IPS-NIHi7 (cell line): ENCODE measurements around the gene IGSF3.

Experiments
- DNase-seq: peaks from one replicate; pipeline ENCODE4 v3.0.0; 2012; ENCODE audit warnings: mixed read lengths; ENCODE audit errors: extremely low spot score

The IGSF3 gene

GRCh38 chr1:116686723-116687352, 19.3 kb upstream of the IGSF3 start:
- DNase-seq = no peak

DNA sequence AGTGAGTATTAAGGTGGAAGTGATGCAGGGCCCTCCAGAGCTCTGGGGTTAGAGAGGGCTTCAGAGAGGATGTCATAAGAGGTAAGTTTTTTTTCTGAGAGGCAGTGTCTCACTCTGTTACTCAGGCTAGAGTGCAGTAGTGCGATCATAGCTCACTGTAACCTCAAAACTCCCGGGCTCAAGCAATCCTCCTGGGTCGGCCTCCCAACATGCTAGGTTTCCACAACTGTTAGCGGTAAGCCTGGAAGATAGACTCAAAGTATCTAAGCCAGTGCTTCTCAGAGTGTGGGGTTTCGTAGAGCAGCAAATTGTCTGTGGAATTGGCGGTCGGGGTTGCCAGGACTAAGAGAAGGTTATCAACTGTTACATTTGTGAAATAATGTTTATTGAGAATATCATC, 18.6 kb upstream of the IGSF3 start:
- DNase-seq = no peak

- DNase-seq = no peak
Observed at GRCh38 chr1:116684575-116684974, 17.0 kb upstream of the IGSF3 start.

- no peak for DNase-seq
Observed at GRCh38 chr1:116682641-116683221, 15.2 kb upstream of the IGSF3 start.

DNA sequence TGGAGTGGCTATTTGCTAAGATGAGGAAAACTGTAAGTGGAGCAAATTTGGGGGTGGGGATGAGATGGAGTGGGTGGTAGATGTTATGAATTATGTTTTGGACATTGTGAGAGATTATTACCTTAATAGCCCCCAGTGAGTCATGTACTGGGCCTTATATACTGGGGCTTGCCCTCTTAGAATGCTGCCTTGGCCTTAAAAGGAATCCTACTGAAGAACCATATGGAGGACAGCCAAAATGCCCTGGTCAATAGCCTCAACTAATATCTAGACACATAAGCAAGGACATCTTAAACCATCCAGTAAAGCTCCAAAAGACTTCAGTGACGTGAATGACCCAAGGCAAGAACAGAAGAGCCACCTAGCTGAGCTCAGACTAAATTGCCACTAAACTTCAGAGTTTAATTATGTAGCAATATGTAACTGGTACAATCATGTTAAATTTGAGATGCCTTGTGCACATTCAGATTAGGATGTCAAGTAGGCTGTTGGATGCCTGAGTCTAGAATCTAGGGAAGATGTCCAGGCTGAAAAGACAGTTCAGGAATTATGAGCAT, 13.9 kb upstream of the IGSF3 start:
- DNase-seq = no peak

DNA sequence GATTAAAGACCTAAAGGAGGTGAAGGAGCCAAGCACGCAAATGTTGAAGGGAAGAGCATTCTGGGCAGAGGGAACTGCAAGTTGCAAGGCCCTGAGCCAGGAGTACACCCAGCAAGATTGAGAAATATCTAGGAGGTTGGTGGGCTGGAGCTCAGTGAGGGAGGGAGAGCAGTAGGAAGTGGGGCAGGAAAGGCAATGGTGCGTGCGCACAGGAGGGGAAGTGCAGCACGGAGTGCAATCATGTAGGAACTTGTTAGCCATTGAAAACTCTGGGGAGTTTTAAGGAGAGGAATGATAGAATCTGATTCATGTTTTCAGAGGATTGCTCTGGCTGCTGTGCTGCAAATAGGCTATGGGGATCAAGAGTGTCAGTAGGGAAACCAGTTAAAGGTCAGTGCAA, 13.2 kb upstream of the IGSF3 start:
- DNase-seq = no peak

- DNase-seq = no peak
Observed at GRCh38 chr1:116679828-116680628, 12.5 kb upstream of the IGSF3 start.

- DNase-seq = peak; percentile 30
Observed at GRCh38 chr1:116679091-116679827, 11.7 kb upstream of the IGSF3 start.

DNA sequence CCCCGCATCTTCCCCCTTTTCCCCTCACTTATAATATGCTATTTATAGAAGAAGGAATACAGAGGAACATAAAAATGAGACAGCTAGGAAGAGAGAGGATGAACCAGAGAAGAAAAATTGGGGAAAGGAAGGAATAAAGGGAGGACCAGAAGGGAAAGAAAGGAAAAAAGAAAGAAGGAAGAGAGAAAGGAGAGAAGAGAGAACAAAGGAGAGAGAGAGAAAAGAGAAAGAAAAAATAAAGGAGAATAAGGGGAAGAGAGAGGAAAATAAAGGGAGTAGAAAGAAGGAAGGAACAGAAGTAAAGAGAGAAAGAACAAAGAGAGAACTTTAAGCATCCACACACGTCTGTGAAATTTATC, 11.2 kb upstream of the IGSF3 start:
- no peak for DNase-seq

- no peak for DNase-seq
Observed at GRCh38 chr1:116677474-116678062, 10.0 kb upstream of the IGSF3 start.

- no peak for DNase-seq
Observed at GRCh38 chr1:116676291-116676690, 8.8 kb upstream of the IGSF3 start.

- no peak for DNase-seq
Observed at GRCh38 chr1:116674751-116675150, 7.2 kb upstream of the IGSF3 start.

- DNase-seq = no peak
Observed at GRCh38 chr1:116674011-116674531, 6.5 kb upstream of the IGSF3 start.

GRCh38 chr1:116671912-116672311, 4.4 kb upstream of the IGSF3 start:
- DNase-seq = no peak

- DNase-seq = no peak
Observed at GRCh38 chr1:116671072-116671760, 3.7 kb upstream of the IGSF3 start.

- no peak for DNase-seq
Observed at GRCh38 chr1:116668277-116668676, 744 bp upstream of the IGSF3 start.

- peak; percentile 66 for DNase-seq
Observed at GRCh38 chr1:116667078-116667574, 407 bp downstream of the IGSF3 start.

- DNase-seq = no peak
Observed at GRCh38 chr1:116666187-116667077, 1.1 kb downstream of the IGSF3 start.

GRCh38 chr1:116664978-116665371, 2.6 kb downstream of the IGSF3 start:
- no peak for DNase-seq
